ENCODE data around the gene GPD1L. TPM values are rescaled to one million over a fixed set of nuclear protein-coding genes. Genes with fewer than 3 reads are reported as not detected.

Gene GPD1L
- total RNA-seq, 5 donors from 2014 or later (not counting 1 experiment from before 2014, with no cell fraction given): 20.2 to 26.6 (median 21.1) TPM

DNA sequence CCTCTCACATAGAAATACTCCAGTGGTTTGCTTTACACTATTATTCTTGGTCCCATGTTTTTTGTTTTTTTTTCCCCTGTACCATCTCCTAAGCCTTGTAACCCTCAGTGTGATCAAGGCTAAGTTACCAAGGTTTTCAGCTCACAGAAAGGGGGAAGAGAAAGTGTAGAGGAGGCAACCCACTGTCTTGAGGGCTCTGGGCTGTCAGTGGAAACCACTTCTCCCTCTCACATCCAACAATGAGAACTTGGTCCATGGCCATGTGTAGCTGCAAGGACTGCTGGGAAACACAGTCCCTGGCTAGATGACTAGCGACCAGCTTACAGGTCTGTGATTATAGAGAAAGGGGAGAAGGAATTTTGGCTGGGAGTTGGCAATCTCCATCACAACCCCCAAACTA, 30.3 kb downstream of the GPD1L start:
- no CpG with 5 or more reads among the region's 1 CpG for WGBS (ENCODE audit: insufficient coverage)

DNA sequence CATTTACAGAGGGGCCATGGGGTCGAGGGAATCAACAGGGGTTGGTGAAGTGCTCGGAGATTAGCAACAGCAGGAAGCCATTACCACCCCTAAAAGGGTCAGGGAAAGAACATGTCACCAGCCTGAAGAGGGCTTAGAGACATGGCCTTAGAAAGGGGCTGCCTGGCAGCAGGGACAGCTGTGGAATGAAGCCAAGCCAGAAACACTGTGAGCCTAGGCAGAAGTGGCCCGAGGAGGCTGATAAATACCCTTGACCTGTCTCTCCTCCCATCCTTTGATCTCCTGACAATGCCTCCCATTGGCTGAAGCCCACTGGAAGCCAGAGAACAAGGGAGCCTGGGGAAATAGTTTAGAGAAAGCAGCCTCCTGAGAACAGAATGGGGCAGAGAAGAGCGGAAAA, 31.4 kb downstream of the GPD1L start:
- no peak for ATAC-seq (replicated peaks in 1 of 4)

More for the DNA sequence above, 30.3 kb downstream of the GPD1L start:
- H3K4me1 Mint-ChIP-seq: peaks cover 18 to 24% (median 21%) of the 10 kb centered on the region in 3 donors
- peaks cover 10 to 12% of the 10 kb centered on the region in 2 experiments for H3K4me1 ChIP-seq (ENCODE audit: control insufficient read depth in 1 of 2, extremely low read depth in 1 of 2, insufficient read depth in 2 of 2, low read length in 2 of 2)
- CTCF ChIA-PET: no interaction called here
- peaks cover 10 to 16% of the 10 kb centered on the region in 2 donors for H3K36me3 ChIP-seq (ENCODE audit: control insufficient read depth in 2 of 2, extremely low read depth in 1 of 2, insufficient read depth in 1 of 2, low read length in 1 of 2)
- H3K4me3 Mint-ChIP-seq: no peak overlapping the region
- H3K9me3 Mint-ChIP-seq: no peaks in the 10 kb centered on the region
- no peaks in the 10 kb centered on the region for H3K9me3 ChIP-seq
- POLR2A ChIA-PET: no interaction called here
- peaks cover 35% of the 10 kb centered on the region for H3K36me3 Mint-ChIP-seq
- no peak overlapping the region for H3K4me3 ChIP-seq (ENCODE audit: control insufficient read depth in 1 of 2, extremely low read depth in 1 of 2, low read length in 1 of 2)
- H3K27me3 Mint-ChIP-seq: no peaks in the 10 kb centered on the region
- H3K27ac Mint-ChIP-seq: no peak overlapping the region
- H3K27ac ChIP-seq (ENCODE audit: low read length): no peak overlapping the region
- DNase-seq (no peak), ATAC-seq (replicated peaks in 1 of 4) (no peak)
- no peaks in the 10 kb centered on the region for H3K27me3 ChIP-seq (replicated peaks in 1 of 2; ENCODE audit: control insufficient read depth in 2 of 2, extremely low read depth in 1 of 2, insufficient read depth in 2 of 2, low read length in 1 of 2)

DNA sequence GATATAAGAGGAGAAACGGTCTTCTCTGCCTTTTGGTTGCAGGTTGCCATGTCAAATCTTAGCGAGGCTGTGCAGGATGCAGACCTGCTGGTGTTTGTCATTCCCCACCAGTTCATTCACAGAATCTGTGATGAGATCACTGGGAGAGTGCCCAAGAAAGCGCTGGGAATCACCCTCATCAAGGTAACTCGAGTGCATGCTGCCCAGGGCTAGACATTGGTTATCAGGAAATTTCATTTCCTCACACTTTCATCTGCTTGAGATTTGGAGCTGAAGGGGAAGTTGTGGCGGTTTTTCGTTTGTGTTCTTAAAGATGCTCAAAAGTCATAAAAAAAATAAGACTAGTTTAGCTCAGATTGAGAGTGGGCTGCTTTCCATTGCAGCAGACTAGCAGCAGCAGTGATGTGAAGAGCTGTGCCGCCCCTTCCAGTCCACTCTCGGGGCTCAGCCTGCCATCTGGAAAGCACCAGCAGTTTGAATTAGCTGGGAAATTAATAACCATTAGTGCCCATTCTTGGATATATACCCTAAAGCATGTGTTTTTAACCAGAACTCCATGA, 32.2 kb downstream of the GPD1L start:
- Histone ChIP-seq H3K27me3 (replicated peaks in 1 of 2; ENCODE audit: control insufficient read depth in 2 of 2, extremely low read depth in 1 of 2, insufficient read depth in 2 of 2, low read length in 1 of 2) (no peaks in the 10 kb centered on the region), H3K27ac (ENCODE audit: low read length) (no peak overlapping the region), H3K9me3 (no peaks in the 10 kb centered on the region), H3K4me3 (ENCODE audit: control insufficient read depth in 1 of 2, extremely low read depth in 1 of 2, low read length in 1 of 2) (no peak overlapping the region), H3K4me1 (ENCODE audit: control insufficient read depth in 1 of 2, extremely low read depth in 1 of 2, insufficient read depth in 2 of 2, low read length in 2 of 2) (peaks cover 10 to 12% of the 10 kb centered on the region in 2 experiments), H3K36me3 (ENCODE audit: control insufficient read depth in 2 of 2, extremely low read depth in 1 of 2, insufficient read depth in 1 of 2, low read length in 1 of 2) (peaks cover 6 to 13% of the 10 kb centered on the region in 2 donors)
- Mint-ChIP-seq H3K27me3 (no peaks in the 10 kb centered on the region), H3K4me3 (peak overlapping the region in 1 of 3 donors; percentile 61), H3K9me3 (no peaks in the 10 kb centered on the region), H3K27ac (peak overlapping the region in 1 of 2 donors; percentile 48), H3K36me3 (peaks cover 25% of the 10 kb centered on the region), H3K4me1 (peaks cover 18 to 24% (median 21%) of the 10 kb centered on the region in 3 donors)
- ChIA-PET POLR2A (no interaction called here), CTCF (no interaction called here)
- DNase-seq (peak in 8 of 35 experiments; percentile 1 to 22 (median 4)), ATAC-seq (replicated peaks in 1 of 4) (peak in 2 of 4 experiments; percentile 32 to 83)
- 35% methylated on average over 6 of the region's 8 CpGs for WGBS (ENCODE audit: insufficient coverage)

More for the DNA sequence above, 31.4 kb downstream of the GPD1L start:
- Histone ChIP-seq H3K36me3 (ENCODE audit: control insufficient read depth in 2 of 2, extremely low read depth in 1 of 2, insufficient read depth in 1 of 2, low read length in 1 of 2) (peaks cover 6 to 16% of the 10 kb centered on the region in 2 donors), H3K9me3 (no peaks in the 10 kb centered on the region), H3K4me3 (ENCODE audit: control insufficient read depth in 1 of 2, extremely low read depth in 1 of 2, low read length in 1 of 2) (no peak overlapping the region), H3K27me3 (replicated peaks in 1 of 2; ENCODE audit: control insufficient read depth in 2 of 2, extremely low read depth in 1 of 2, insufficient read depth in 2 of 2, low read length in 1 of 2) (no peaks in the 10 kb centered on the region), H3K4me1 (ENCODE audit: control insufficient read depth in 1 of 2, extremely low read depth in 1 of 2, insufficient read depth in 2 of 2, low read length in 2 of 2) (peaks cover 10 to 12% of the 10 kb centered on the region in 2 experiments), H3K27ac (ENCODE audit: low read length) (no peak overlapping the region)
- ChIA-PET CTCF (no interaction called here), POLR2A (no interaction called here)
- Mint-ChIP-seq H3K27me3 (no peaks in the 10 kb centered on the region), H3K4me1 (peaks cover 18 to 24% (median 21%) of the 10 kb centered on the region in 3 donors), H3K4me3 (peak overlapping the region in 1 of 3 donors; percentile 61), H3K9me3 (no peaks in the 10 kb centered on the region), H3K27ac (no peak overlapping the region), H3K36me3 (peaks cover 29% of the 10 kb centered on the region)
- no peak for DNase-seq
- WGBS (ENCODE audit: insufficient coverage): no CpG with 5 or more reads among the region's 4 CpGs

DNA sequence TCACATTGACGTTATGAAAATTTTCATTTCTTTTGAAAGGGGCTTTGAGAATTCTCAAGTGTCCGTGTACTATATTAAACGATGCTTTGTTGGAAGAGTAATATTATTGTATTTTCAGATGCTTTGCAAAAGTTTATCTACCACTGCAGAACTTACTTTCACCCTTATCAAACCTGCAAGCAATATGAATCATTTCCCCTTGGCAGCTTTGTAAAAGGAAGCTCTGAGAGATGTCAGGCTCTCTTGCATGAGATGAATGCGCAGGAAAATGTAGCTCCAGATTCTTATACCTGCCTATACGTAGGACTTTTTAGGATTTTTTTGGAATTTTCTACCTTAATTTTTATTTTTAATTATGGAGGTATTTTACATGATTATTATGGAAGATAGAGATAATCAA, 34.5 kb downstream of the GPD1L start:
- ATAC-seq (replicated peaks in 1 of 4) (no peak), DNase-seq (no peak)
- no peaks in the 10 kb centered on the region for H3K9me3 Mint-ChIP-seq
- H3K4me3 Mint-ChIP-seq: no peak overlapping the region
- CTCF ChIA-PET: no interaction called here
- Histone ChIP-seq H3K9me3 (no peaks in the 10 kb centered on the region), H3K4me1 (ENCODE audit: control insufficient read depth in 1 of 2, extremely low read depth in 1 of 2, insufficient read depth in 2 of 2, low read length in 2 of 2) (peaks cover 10 to 12% of the 10 kb centered on the region in 2 experiments), H3K27ac (ENCODE audit: low read length) (no peak overlapping the region), H3K27me3 (replicated peaks in 1 of 2; ENCODE audit: control insufficient read depth in 2 of 2, extremely low read depth in 1 of 2, insufficient read depth in 2 of 2, low read length in 1 of 2) (no peaks in the 10 kb centered on the region), H3K36me3 (ENCODE audit: control insufficient read depth in 2 of 2, extremely low read depth in 1 of 2, insufficient read depth in 1 of 2, low read length in 1 of 2) (peaks cover 0 to 13% of the 10 kb centered on the region in 2 donors), H3K4me3 (ENCODE audit: control insufficient read depth in 1 of 2, extremely low read depth in 1 of 2, low read length in 1 of 2) (no peak overlapping the region)
- H3K36me3 Mint-ChIP-seq: peaks cover 21% of the 10 kb centered on the region
- no peak overlapping the region for H3K27ac Mint-ChIP-seq
- H3K27me3 Mint-ChIP-seq: no peaks in the 10 kb centered on the region
- WGBS (ENCODE audit: insufficient coverage): no CpG with 5 or more reads among the region's 5 CpGs
- POLR2A ChIA-PET: no interaction called here
- H3K4me1 Mint-ChIP-seq: peaks cover 18 to 26% (median 21%) of the 10 kb centered on the region in 3 donors

DNA sequence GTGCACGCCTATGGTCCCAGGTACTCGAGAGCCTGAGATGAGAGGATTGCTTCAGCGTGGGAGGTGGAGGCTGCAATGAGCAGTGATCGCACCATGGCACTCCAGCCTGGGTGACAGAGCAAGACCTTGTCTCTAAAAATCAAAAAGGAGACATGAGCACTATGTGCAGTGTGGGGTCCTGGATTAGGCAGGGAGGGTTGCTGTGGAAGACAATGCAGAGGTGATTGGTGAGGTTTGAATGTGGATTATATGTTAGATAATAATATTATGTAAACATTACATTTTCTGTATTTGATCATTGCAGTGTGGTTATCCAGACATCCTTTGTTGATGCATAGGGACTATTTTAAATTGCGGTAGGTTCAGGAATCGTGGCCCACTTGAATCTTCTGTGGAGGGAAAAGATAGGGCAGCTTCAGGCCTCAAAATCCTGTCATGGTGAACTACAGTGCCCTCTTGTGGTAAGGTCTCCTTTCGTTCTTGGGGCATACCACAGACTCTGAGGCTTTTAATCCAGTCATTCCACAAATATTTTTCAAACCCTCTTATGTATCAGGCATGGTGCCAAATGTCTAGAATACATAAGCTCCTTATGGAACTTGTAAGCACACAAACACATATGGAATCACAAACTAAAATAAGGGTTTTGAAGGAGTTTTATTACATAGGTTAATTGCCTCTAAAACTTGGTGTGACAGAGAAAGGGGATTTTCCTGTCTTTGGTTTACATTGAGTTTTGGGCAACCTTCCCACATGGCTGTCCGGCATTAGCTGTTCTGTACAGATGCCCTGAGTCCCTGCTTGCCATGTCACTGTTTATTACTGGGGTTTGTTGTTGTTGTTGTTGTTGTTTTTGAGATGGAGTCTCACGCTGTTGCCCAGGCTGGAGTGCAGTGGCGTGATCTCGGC, 37.7 kb downstream of the GPD1L start:
- H3K4me3 Mint-ChIP-seq: no peak overlapping the region
- ATAC-seq (replicated peaks in 1 of 4) (peak; percentile 52 to 66 (median 61)), DNase-seq (peak in 28 of 35 experiments; percentile 7 to 82 (median 30))
- Histone ChIP-seq H3K27me3 (replicated peaks in 1 of 2; ENCODE audit: control insufficient read depth in 2 of 2, extremely low read depth in 1 of 2, insufficient read depth in 2 of 2, low read length in 1 of 2) (no peaks in the 10 kb centered on the region), H3K27ac (ENCODE audit: low read length) (no peak overlapping the region), H3K36me3 (ENCODE audit: control insufficient read depth in 2 of 2, extremely low read depth in 1 of 2, insufficient read depth in 1 of 2, low read length in 1 of 2) (peaks cover 0 to 27% of the 10 kb centered on the region in 2 donors), H3K4me1 (ENCODE audit: control insufficient read depth in 1 of 2, extremely low read depth in 1 of 2, insufficient read depth in 2 of 2, low read length in 2 of 2) (peaks cover 0 to under 1% of the 10 kb centered on the region in 2 experiments), H3K9me3 (no peaks in the 10 kb centered on the region), H3K4me3 (ENCODE audit: control insufficient read depth in 1 of 2, extremely low read depth in 1 of 2, low read length in 1 of 2) (no peak overlapping the region)
- ChIA-PET CTCF (interaction anchor here (0.6 to 2.5 kb wide), 13 partner anchors 8 to 382 kb away, joined by 3 to 33 read pairs (median 5); no protein-coding TSS in a partner anchor), POLR2A (no interaction called here)
- no peaks in the 10 kb centered on the region for H3K27me3 Mint-ChIP-seq
- H3K36me3 Mint-ChIP-seq: peaks cover 43% of the 10 kb centered on the region
- no peaks in the 10 kb centered on the region for H3K9me3 Mint-ChIP-seq
- H3K27ac Mint-ChIP-seq: no peak overlapping the region
- WGBS (ENCODE audit: insufficient coverage): 64% methylated on average over 6 of the region's 11 CpGs
- H3K4me1 Mint-ChIP-seq: peaks cover 0 to 6% (median 3%) of the 10 kb centered on the region in 3 donors

DNA sequence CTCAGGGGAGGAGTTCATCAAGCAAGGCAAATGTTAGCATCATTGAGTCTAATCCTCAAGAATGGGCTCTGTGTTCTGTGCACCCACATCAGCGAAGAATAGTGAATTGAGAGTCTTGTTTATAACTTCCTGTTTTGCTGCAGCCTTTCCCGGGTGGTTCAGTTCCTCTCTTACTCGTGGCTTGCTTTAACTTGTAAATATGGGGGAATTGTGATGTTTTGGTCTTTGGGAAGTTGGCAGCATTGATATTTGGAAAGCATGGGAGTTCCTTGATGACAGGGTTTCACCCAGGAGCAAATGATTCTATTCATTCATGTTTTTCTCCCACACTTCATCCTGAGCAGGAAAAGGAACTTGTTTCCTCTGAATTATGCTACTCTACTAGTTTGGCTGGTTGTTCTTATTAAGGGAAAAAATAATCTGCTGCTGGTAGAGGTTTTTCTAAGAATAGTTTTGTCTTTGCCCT, 40.4 kb downstream of the GPD1L start:
- H3K4me3 ChIP-seq (ENCODE audit: control insufficient read depth in 1 of 2, extremely low read depth in 1 of 2, low read length in 1 of 2): no peak overlapping the region
- Mint-ChIP-seq H3K27ac (no peak overlapping the region), H3K9me3 (no peaks in the 10 kb centered on the region), H3K27me3 (no peaks in the 10 kb centered on the region), H3K4me3 (no peak overlapping the region), H3K4me1 (peaks cover 0 to 5% (median 3%) of the 10 kb centered on the region in 3 donors), H3K36me3 (peaks cover 41% of the 10 kb centered on the region)
- no peaks in the 10 kb centered on the region for H3K4me1 ChIP-seq (ENCODE audit: control insufficient read depth in 1 of 2, extremely low read depth in 1 of 2, insufficient read depth in 2 of 2, low read length in 2 of 2)
- no peak overlapping the region for H3K27ac ChIP-seq (ENCODE audit: low read length)
- H3K36me3 ChIP-seq (ENCODE audit: control insufficient read depth in 2 of 2, extremely low read depth in 1 of 2, insufficient read depth in 1 of 2, low read length in 1 of 2): peaks cover 0 to 32% of the 10 kb centered on the region in 2 donors
- no peaks in the 10 kb centered on the region for H3K27me3 ChIP-seq (replicated peaks in 1 of 2; ENCODE audit: control insufficient read depth in 2 of 2, extremely low read depth in 1 of 2, insufficient read depth in 2 of 2, low read length in 1 of 2)
- no peak for ATAC-seq (replicated peaks in 1 of 4)
- H3K9me3 ChIP-seq: no peaks in the 10 kb centered on the region
- no peak for DNase-seq
- ChIA-PET CTCF (no interaction called here), POLR2A (no interaction called here)
- 100% methylated on average over 1 of the region's 3 CpGs for WGBS (ENCODE audit: insufficient coverage)

Data from T-cell (primary cell).